HG03039 (cell line): Measurements from ENCODE around the gene NFKB1.
"Not testable (repeated sequence)": the region's sequence is repeated elsewhere in the genome, so short reads cannot be mapped to it uniquely, and the experiment has no call there.

ENCODE experiments used
- ATAC-seq: cut with Tn5 transposase; IDR thresholded peaks from one replicate; pipeline ENCODE4 v1.9.1; 2021; ENCODE audit warnings: mild to moderate bottlenecking, moderate library complexity; ENCODE audit not compliant: unreplicated experiment

The NFKB1 gene

DNA sequence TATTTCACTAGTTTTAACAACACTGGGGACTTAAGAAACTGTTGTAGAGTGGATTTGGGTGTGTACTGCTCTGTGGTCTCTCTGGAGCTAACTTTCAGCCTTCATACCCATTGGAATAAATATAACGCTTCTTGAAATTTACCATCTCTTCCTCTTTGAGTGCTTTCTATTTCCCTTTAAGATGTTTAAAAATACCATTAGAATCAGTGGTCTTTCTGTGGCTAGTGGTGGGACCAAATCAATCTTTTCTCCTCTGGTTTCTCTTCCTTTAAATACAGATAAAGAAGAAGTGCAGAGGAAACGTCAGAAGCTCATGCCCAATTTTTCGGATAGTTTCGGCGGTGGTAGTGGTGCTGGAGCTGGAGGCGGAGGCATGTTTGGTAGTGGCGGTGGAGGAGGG is 92.0 kb downstream of the NFKB1 start:
- no peak for ATAC-seq

DNA sequence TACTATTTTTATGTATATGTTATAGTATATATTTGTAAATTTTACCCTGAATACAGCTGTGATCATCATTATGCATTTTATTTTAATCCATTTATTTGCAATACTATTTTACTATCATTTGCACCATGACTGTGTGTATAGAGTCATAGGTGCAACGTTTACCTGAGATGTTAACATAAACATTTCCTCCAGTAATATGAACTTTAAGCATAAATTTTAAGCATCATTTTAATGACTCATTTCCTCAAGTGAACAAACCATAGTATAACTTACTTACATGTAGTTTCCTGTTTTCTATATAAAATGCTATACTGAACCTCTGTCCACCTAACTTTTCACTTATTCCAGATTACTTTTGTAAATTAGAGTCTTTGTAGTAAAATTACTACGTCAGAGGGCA is 92.8 kb downstream of the NFKB1 start:
- no peak for ATAC-seq

GRCh38 chr4:102596532-102596931 is 95.4 kb downstream of the NFKB1 start:
- ATAC-seq = no peak

- peak; percentile 45 for ATAC-seq
Observed at GRCh38 chr4:102598086-102598761, 97.1 kb downstream of the NFKB1 start.

DNA sequence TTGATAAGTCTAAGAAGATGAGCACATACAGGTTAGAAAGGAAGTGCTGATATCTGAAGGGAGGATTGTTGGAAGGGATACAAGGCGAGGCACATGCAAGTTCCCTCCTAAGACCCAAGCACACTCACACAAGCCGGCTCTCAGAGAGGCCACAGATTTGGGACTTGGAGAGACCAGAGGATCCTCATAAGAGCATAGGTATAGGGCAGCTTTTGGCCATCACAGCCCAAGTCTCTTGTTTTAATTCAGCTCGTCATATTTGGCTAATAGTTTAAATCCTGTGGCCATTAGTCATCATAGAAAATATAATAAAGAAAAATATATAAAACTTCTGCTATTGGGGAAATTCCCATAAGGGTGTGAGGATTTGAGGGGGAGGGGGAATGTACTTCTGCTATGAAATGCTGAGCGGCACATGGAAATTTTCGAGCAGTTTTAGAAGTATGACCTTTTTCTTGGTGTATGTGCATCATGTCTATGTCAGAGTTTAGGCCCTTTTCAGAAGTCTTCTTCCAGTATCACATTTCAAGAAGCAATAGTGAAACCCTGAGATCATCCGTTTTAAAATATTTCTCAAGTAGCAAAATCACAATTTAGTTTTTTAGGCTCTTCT is 97.7 kb downstream of the NFKB1 start:
- peak; percentile 52 for ATAC-seq

- no peak for ATAC-seq
Observed at GRCh38 chr4:102599455-102599854, 98.3 kb downstream of the NFKB1 start.

DNA sequence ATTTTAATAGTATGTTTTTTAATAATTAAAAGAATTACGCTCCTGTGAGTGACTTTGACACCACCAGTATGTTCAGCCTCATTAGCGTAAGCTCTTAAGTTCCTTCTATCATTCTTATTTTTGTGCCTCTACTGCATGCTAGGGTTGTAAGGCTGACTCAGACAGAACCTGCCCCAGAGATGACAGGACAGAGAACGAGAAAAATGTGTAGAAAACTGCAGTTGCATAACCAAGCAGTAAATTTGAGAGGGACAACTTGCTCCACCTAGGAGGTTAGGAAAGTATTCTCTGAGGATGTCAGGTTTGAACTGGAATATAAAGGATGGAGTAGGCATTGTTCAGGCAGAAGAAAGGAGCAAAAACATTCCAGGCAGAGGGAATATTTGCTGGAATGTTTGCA is 98.7 kb downstream of the NFKB1 start:
- ATAC-seq = no peak

- ATAC-seq = no peak
Observed at GRCh38 chr4:102600689-102601088, 99.5 kb downstream of the NFKB1 start.

- no peak for ATAC-seq
Observed at GRCh38 chr4:102601586-102602227, 100.5 kb downstream of the NFKB1 start.

DNA sequence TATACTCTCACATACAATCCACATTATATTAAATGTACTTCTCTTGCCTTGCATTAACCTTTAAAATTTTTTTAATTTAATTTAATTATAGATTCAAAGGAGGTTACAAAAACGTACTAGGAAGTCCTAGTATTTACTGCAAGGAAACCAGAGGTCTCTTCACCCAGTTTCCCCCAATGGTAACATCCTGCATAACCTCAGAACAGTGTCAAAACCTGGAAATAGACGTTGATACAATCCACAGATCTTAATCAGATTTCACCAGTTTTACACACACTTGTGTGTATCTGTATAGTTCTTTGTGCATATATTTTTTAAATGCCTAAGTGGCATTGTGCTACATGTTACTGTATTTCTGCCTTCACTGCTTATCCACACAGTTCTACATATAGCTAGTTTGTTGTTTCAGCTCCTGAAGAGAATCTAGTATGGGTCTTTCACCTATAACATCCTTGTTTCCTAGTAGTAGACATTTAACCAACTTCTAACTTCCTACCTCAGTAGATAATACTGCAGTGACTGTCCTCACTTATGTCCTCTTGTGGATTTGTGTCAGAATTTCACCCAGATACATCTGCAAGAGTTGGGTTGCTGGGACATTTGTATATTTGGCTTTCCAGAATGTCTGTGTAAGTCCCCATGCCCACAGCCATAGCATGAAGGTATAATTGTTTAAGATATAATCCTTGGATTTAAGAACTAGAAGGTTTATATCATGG is 103.2 kb downstream of the NFKB1 start:
- ATAC-seq = no peak

DNA sequence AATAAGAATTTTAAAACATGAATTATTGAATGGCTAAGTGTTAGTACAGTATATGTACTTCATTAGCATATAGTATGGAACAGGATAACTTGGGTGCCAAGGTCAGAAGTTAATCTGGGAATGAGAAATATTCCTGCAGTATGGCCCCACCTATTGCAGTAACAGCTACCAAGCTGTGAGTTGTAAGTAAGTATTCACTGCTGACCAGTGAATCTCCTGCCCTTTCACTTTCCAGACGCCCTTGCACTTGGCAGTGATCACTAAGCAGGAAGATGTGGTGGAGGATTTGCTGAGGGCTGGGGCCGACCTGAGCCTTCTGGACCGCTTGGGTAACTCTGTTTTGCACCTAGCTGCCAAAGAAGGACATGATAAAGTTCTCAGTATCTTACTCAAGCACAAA is 105.1 kb downstream of the NFKB1 start:
- no peak for ATAC-seq

GRCh38 chr4:102606846-102607450 is 105.8 kb downstream of the NFKB1 start:
- ATAC-seq = no peak

- ATAC-seq = no peak
Observed at GRCh38 chr4:102608190-102608589, 107.0 kb downstream of the NFKB1 start.

GRCh38 chr4:102610007-102610406 is 108.8 kb downstream of the NFKB1 start:
- no peak for ATAC-seq

DNA sequence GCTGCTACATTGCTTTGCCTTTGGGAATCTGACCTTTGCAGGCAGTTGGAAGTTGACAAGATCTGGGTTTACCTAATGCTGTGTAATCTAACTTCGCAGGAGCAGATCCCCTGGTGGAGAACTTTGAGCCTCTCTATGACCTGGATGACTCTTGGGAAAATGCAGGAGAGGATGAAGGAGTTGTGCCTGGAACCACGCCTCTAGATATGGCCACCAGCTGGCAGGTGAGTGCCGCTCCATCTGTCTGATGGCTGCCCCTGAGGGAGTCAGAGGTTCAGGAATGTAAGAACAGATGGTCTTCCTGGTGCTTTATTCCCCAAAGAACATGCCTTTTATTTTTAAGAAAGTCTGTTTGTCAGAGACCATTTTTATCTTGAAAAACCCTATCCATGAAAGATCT is 109.3 kb downstream of the NFKB1 start:
- ATAC-seq = no peak

DNA sequence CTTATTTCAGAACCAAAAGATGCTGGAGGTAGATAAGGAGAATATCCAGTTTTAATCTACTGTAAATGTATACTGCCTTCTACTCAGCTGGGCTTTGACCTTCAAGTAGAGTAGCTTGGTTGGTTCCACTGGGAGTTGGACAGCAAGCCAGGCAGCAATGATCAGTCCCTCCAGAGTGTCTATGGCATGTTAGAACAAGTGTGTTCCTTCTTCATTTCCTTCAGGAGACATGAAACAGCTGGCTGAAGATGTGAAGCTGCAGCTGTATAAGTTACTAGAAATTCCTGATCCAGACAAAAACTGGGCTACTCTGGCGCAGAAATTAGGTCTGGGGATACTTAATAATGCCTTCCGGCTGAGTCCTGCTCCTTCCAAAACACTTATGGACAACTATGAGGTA is 111.1 kb downstream of the NFKB1 start:
- no peak for ATAC-seq

DNA sequence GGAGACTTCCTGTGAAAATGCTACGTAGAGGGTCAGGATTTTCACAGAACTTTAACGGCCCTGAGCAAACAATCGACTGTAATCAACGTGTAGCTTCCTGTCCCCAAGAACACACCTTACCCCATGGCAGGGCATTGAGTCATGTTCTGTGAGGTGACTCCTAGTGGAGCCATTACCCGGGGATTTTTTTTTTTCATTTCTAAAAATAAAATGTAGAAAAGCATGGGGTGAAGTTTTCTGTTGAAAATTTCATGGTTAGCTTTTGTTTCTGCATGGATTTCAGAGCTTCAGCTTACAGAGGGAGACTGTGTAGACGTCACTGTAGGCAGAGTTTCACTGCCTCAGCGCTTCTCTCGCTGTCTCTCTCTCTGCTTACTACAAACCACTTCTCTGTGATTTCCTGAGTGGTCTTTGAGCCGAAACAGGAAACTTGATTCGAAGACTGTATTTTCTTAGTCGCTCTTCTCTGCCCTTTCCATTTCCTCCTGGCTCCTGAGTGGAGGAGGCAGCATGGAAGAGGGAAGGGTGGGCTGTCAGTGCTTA is 111.7 kb downstream of the NFKB1 start:
- no peak for ATAC-seq

DNA sequence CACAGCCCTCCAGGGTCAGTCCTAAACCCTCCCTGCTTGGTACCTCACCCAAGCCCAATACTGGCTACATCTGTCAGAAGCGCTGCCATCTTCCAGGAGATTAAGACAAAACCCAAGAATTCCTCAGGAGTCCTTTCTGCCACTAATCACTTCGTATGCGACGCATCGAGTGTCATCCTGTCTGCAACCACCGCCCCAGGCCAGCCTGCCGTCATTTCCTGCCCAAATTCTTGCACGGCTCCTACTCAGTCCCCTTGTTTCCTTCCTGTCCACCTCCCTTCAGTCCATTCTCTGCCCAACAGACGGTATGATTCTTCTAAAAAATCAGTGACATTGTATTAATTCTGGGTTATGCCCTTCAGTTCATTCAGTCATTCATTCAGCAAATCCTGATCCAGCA is 113.6 kb downstream of the NFKB1 start:
- no peak for ATAC-seq

- ATAC-seq = no peak
Observed at GRCh38 chr4:102616636-102617035, 115.5 kb downstream of the NFKB1 start.

DNA sequence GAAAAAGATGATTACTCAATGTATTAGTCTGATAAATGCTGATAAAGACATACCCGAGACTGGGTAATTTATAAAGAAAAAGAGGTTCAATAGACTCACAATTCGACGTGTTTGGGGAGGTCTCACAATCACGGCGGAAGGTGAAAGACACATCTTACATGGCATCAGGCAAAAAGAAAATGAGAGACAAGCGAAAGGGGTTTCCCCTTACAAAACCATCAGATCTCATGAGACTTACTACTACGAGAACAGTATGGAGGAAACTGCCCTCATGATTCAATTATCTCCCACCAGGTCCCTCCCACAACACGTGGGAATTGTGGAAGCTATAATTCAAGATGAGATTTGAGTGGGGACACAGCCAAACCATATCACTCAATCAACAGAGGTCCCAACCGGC is 117.9 kb downstream of the NFKB1 start:
- ATAC-seq = not testable (repeated sequence)
